ENCODE measurements around the gene NAALADL2.

DNA sequence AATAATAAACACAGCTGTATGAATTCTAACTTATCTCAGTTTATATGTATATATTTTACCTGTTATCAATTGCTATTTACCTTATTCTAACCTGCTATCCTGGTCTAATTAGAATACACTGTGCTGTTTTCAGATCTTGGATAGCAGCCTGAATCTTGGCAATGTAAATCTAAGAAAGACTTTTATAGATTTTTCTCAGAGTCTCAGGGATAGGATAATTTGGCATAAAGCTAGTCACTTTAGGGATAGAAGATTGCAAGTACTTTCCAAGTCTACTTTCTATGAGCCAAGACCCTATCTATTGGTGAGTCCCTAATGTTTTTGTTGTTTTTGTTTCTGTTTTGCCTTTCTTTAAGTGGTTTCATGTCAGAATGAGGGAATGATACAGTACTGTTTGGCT, 695.7 kb downstream of the NAALADL2 start:
- TF ChIP-seq, protein P1, sequence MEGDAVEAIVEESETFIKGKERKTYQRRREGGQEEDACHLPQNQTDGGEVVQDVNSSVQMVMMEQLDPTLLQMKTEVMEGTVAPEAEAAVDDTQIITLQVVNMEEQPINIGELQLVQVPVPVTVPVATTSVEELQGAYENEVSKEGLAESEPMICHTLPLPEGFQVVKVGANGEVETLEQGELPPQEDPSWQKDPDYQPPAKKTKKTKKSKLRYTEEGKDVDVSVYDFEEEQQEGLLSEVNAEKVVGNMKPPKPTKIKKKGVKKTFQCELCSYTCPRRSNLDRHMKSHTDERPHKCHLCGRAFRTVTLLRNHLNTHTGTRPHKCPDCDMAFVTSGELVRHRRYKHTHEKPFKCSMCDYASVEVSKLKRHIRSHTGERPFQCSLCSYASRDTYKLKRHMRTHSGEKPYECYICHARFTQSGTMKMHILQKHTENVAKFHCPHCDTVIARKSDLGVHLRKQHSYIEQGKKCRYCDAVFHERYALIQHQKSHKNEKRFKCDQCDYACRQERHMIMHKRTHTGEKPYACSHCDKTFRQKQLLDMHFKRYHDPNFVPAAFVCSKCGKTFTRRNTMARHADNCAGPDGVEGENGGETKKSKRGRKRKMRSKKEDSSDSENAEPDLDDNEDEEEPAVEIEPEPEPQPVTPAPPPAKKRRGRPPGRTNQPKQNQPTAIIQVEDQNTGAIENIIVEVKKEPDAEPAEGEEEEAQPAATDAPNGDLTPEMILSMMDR (IDR thresholded peaks at IDR 0.05): no peak
- no peak for TF ChIP-seq POLR2A (IDR thresholded peaks at IDR 0.05)

Measured in body of pancreas (tissue), 4 donors.